ENCODE measurements around the gene TMED4. TPM values are rescaled to one million over a fixed set of nuclear protein-coding genes. Genes with fewer than 3 reads are reported as not detected.

The TMED4 gene
- total RNA-seq, 1 experiment from 2014 or later = 79.5 TPM

- TF ChIP-seq CTCF (conservative IDR thresholded peaks at IDR 0.05; ENCODE audit: low read depth, low read length) (peak; percentile 81), EZH2 (IDR thresholded peaks at IDR 0.05; ENCODE audit: borderline replicate concordance, low read depth, low read length, poor library complexity, severe bottlenecking) (no peak)
- peak; percentile 73 for DNase-seq (ENCODE audit: low spot score)
- no TSS peak for BruUV-seq (replicated peaks)
- H3K27ac ChIP-seq (ENCODE audit: low read depth, low read length, poor library complexity, severe bottlenecking) = no peak overlapping the region
- POLR2A ChIA-PET (ENCODE audit: low non-redundant PET) = interaction anchor here (0.6 kb wide), 1 partner anchor 14 kb away, joined by 4 read pairs; no protein-coding TSS in a partner anchor
- no peaks in the 10 kb centered on the region for H3K36me3 ChIP-seq (ENCODE audit: insufficient read depth, low read length, poor library complexity, severe bottlenecking)
- intact Hi-C loops (cut with micrococcal nuclease; ENCODE audit: unreplicated experiment) = no loop called here
- H3K27me3 ChIP-seq (replicated peaks; ENCODE audit: insufficient read depth, low read depth, low read length, poor library complexity) = no peaks in the 10 kb centered on the region
- H3K4me3 ChIP-seq (ENCODE audit: low read depth, low read length, poor library complexity, severe bottlenecking) = no peak overlapping the region
- H3K9me3 ChIP-seq (ENCODE audit: low read depth, low read length, poor library complexity, severe bottlenecking) = no peaks in the 10 kb centered on the region
- CTCF ChIA-PET = interaction anchor here (0.8 to 1.1 kb wide), 3 partner anchors 37 to 313 kb away, joined by 4 to 8 read pairs (median 4); no protein-coding TSS in a partner anchor
- no peaks in the 10 kb centered on the region for H3K4me1 ChIP-seq (ENCODE audit: insufficient read depth, low read length, poor library complexity, severe bottlenecking)
Observed at GRCh38 chr7:44534501-44534900, 47.5 kb downstream of the TMED4 start.

- Histone ChIP-seq H3K9me3 (ENCODE audit: low read depth, low read length, poor library complexity, severe bottlenecking) (no peaks in the 10 kb centered on the region), H3K27ac (ENCODE audit: low read depth, low read length, poor library complexity, severe bottlenecking) (no peak overlapping the region), H3K36me3 (ENCODE audit: insufficient read depth, low read length, poor library complexity, severe bottlenecking) (no peaks in the 10 kb centered on the region), H3K4me3 (ENCODE audit: low read depth, low read length, poor library complexity, severe bottlenecking) (no peak overlapping the region), H3K4me1 (ENCODE audit: insufficient read depth, low read length, poor library complexity, severe bottlenecking) (no peaks in the 10 kb centered on the region), H3K27me3 (replicated peaks; ENCODE audit: insufficient read depth, low read depth, low read length, poor library complexity) (no peaks in the 10 kb centered on the region)
- CTCF ChIA-PET = interaction anchor here (0.8 to 1.1 kb wide), 3 partner anchors 37 to 313 kb away, joined by 4 to 8 read pairs (median 4); no protein-coding TSS in a partner anchor
- intact Hi-C loops (cut with micrococcal nuclease; ENCODE audit: unreplicated experiment) = no loop called here
- TF ChIP-seq EZH2 (IDR thresholded peaks at IDR 0.05; ENCODE audit: borderline replicate concordance, low read depth, low read length, poor library complexity, severe bottlenecking) (no peak), CTCF (conservative IDR thresholded peaks at IDR 0.05; ENCODE audit: low read depth, low read length) (no peak)
- POLR2A ChIA-PET (ENCODE audit: low non-redundant PET) = no interaction called here
- no TSS peak for BruUV-seq (replicated peaks)
- DNase-seq (ENCODE audit: low spot score) = no peak
Observed at GRCh38 chr7:44534087-44534486, 47.9 kb downstream of the TMED4 start.

- TF ChIP-seq CTCF (conservative IDR thresholded peaks at IDR 0.05; ENCODE audit: low read depth, low read length) (no peak), EZH2 (IDR thresholded peaks at IDR 0.05; ENCODE audit: borderline replicate concordance, low read depth, low read length, poor library complexity, severe bottlenecking) (no peak)
- H3K4me1 ChIP-seq (ENCODE audit: insufficient read depth, low read length, poor library complexity, severe bottlenecking) = no peaks in the 10 kb centered on the region
- no peaks in the 10 kb centered on the region for H3K27me3 ChIP-seq (replicated peaks; ENCODE audit: insufficient read depth, low read depth, low read length, poor library complexity)
- intact Hi-C loops (cut with micrococcal nuclease; ENCODE audit: unreplicated experiment) = no loop called here
- no peak for DNase-seq (ENCODE audit: low spot score)
- H3K9me3 ChIP-seq (ENCODE audit: low read depth, low read length, poor library complexity, severe bottlenecking) = no peaks in the 10 kb centered on the region
- POLR2A ChIA-PET (ENCODE audit: low non-redundant PET) = no interaction called here
- no TSS peak for BruUV-seq (replicated peaks)
- no peak overlapping the region for H3K4me3 ChIP-seq (ENCODE audit: low read depth, low read length, poor library complexity, severe bottlenecking)
- no peak overlapping the region for H3K27ac ChIP-seq (ENCODE audit: low read depth, low read length, poor library complexity, severe bottlenecking)
- CTCF ChIA-PET = no interaction called here
- no peaks in the 10 kb centered on the region for H3K36me3 ChIP-seq (ENCODE audit: insufficient read depth, low read length, poor library complexity, severe bottlenecking)
Observed at GRCh38 chr7:44533301-44534055, 48.6 kb downstream of the TMED4 start.
